HG03108 (cell line): ENCODE results near the gene FOXK1.

Source experiments
- ATAC-seq: cut with Tn5 transposase; IDR thresholded peaks from one replicate; pipeline ENCODE4 v1.9.1; 2021; ENCODE audit warnings: moderate library complexity; ENCODE audit not compliant: unreplicated experiment

FOXK1 gene

DNA sequence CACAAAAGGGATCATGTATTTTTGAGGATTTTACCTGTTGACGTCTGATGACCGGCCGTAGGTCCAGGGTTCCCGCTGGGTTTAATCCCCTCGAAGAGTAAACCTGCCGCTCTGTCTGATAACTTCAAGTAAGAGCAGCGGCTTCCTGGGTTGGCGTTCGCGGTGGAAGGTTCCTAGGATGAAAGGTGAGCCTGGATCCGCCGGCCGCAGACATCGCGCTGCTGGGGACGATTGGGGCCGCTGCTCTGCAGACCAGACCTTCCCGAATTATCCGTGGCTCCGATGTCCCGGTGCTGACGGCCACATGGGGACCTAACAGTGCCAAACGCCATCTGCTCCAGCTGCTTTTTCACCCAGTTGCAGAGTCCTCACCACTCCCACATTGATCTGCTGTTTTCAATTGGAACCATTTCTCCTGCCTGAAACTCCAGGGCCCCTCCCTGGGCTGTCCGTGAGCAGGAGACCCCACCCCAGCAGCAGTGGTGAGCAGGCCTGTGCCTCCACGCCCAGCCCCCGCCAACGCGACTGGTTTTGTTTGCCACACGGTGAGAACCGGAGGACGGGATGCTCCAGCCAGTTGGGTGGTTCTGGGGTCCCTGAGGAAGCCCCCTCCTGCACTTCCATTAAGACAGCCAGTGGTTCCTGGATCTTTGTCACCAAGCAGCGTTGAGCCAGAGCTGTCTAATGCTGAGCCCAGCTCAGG, 81.1 kb downstream of the FOXK1 start:
- ATAC-seq: no peak

DNA sequence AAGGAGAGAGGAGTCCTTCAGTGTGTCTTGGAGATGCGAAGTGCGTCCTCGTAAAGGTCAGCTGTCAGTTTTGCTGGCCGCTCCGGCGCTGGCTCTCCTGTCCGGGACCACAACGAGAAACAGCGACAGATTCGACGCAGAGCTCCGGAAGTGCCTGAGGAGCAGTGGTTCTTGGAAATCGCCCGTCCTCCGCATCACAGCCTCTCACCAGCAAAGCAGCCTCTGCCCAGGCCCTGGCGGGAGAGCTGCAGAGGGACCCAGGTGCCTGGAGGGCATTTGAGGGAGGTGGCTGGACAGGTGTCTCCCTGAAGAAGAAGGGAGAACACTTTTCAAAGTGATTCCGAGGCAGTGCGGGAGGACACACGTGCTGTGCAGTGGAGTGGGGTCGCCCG, 81.7 kb downstream of the FOXK1 start:
- ATAC-seq: no peak

DNA sequence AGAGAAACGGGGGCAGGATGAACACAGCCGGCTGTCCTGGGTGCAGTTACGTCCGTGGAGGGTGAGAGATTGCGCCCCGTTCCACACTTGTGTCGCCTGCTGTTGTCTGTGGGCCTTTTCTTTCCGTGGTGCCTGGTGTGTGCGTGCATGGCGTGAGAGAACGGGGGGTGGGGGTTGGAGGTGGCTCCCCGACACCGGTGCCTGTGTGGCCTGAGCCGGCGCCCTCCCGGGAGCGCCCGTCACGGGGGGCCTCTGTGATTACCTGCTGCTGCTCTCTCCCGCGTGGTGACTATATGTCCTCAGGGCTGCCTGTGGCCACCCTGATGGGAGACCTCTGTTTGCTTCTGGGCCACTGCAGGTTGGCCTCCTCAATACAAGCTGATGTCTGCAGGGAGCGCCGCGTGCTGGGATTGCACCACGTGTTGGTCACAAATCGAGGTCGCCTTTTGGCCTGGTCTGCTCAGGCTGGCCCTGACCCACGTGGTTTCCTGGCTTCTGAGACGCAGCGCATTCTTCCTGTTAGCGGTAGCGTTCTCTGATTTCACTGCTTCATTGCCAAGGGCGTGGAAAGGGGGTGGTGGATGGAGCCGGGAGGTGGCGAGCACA, 82.4 kb downstream of the FOXK1 start:
- no peak for ATAC-seq

DNA sequence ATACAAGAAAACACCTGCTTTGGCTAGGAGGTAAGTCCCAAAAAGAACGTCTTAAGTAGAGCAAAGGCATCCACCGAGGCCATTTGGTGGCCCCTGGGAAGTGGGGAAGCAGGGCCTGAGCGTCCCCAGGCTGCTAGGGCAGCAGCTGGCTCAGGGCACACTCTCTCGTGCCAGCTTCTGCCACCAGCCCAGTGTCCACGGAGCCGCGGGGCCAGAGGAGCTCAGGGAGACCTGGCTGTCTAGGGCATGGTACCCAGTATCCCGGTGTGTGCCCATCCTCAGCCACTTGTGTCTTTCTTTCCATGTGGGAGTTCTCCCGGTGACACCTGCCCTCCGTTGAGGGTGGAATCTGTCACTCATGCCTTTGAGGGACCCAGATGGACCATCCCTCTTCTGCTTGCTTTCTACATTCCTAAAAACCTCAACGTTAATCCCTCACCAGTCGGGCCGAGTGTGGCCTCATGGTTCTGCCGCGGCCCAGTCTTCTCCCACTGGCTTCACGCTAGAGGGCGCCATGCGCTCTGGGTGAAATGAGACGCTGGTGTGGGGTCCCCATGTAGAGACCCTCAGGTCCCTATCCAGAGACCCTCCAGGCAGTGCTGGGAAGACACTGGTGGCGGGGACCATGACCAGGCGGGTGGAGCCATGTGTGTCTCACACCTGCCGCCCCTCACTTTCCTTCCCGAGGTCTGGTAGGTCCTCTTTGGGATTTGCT, 83.8 kb downstream of the FOXK1 start:
- no peak for ATAC-seq

DNA sequence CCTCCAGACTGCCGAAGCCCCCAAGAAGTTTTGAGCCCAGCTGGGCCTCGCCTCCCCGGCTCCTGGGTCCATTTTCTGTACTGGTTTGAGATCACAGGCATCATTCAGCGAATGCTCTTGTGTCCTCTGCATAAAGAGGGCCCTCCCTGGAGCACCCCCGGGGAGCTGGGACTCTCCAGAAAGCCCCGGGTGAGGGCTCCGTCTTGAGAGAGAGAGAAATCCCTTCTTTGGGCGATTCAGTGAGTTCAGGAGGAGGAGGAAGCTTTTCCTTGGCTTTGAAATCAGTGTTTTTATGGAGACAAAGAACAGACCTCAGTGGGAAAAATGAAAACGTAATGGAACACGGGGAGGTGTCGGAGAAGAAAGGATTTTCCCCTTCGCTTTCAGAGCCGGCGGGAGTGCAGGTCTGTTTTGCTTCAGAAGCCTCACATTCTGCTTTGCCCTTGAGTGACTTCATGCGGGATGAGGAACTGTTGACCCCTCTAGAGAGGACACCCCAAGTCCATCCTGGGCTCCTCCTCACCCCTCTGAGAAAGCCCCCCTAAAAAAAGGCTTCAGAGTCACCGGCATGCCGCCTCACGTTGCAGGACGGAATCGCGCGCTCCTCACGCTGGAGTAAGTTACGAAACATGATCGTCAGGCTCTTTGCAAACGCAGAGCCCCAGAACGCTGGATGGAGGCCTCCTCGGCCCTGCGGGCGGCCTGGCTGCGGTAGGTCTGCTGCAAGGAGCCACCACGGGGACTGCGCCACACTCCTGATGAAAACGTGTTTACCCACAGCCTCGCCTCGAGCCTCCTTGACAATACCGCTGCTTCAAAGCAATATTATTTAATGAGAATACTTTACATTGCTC, 84.8 kb downstream of the FOXK1 start:
- no peak for ATAC-seq

DNA sequence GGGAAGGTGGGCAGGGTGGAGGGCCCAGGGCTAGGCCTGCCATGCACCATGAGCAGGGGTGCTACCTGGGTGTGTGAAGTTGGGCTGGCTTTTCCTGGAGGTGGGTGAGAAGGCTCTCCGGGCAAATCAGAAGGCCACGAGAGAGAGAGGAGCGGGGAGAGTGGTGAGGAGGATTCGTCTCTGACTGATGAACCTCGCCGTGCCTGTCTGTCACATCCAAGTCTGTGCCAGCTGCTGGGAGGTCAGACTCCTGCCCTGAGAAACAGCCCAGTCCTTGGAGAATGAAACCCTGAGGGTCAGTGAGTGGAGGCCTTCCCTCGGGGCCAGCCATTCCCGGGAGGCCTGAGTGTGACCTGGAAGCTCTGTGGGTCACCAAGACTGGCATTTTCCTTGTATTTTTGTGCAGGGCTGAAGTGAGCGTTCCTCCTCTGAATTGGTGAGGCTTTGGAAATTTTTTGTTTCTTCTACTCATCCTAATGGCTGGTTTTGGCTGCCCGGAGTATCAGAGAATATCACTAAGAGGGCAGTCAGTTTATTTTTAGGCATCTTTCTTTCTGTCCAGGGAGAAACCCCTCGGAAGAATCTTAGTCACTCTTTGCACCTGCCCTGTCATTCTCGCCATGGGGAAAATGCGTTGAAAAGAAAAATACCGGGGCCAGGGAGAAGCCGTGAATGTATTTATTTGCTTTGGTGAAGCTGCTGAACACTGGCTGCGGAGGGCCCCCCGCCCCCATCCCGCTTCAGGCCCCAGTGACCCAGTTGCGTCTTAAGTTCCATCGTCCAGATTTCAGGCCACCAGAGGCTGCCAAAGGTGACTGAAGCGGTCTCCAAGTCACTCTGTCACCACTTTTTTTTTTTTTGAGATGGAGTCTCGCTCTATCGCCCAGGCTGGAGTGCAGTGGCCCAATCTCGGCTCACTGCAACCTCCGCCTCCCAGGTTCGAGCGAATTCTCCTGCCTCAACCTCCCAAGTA, 86.8 kb downstream of the FOXK1 start:
- ATAC-seq: no peak

DNA sequence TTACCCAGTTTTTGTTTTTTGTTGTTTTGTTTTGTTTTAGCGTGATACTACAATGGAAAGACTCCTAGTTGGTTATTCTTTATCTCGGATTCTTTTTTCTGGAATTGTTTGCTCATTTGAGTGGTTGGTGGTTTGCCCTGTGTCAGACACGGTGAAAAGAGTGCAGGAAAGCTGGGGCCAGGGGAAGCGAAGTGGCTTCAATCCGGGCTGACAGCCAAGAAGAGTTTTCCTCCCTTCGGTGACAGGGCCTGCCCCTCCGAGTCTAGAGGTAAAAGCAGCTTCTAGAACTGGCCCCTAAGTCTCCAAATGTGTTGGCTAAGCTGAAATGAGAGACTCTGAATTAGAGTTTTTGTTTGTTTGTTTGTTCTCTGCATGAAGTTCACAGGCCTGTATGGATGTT, 87.7 kb downstream of the FOXK1 start:
- ATAC-seq: no peak

DNA sequence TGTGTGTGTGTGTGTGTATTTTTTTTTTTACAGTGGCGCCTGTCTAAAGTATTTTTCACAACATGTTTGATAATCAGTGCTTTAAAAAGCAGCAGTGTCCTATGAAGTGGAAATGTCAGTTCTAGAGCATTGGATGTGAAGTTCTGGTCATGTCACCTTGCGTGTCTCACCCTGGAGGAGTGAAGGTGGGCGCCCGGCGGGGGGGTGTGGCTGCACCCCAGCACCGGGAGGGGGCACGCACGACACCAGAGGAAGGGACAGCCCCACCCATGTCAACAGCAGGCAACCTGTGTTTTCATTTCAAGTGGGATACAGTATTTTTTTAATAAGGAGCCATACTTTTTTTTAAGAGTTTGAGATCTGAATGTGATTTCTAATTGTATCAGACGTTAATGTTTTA, 88.8 kb downstream of the FOXK1 start:
- no peak for ATAC-seq

DNA sequence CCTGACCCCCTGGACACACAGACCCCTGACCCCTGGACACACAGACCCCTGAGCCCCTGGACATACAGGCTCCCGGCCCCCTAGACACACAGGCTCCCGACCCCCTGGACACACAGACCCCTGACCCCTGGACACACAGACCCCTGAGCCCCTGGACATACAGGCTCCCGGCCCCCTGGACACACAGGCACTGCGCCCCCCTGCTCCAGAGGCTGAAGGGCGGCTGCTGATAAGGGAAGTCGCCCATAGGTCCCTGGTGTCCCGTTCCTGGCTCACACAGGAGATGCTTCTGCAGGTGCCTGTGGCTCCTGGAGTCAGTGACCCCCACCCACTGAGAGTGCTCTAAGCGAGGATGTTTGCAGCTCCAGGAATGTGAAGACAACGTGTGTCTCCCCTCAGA, 89.6 kb downstream of the FOXK1 start:
- no peak for ATAC-seq

DNA sequence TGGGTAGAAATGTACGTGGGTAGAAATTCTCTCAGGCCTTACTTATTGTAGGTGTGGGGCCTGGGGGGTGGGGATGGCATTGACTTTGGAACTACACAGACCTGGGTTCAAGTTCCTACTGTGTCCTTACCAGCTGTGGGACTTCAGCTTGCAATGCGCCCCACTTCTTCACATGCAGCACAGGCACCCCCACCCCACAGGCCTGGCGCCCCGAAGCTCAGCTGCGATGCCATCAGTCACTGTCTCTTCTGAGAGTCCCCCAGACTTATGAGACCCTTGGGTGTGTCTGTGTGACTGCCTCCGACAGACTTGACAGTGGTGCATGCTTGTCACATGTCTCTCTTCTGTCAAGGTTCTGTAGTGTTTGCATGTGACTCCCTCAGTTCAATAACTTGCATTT, 90.2 kb downstream of the FOXK1 start:
- ATAC-seq: no peak

DNA sequence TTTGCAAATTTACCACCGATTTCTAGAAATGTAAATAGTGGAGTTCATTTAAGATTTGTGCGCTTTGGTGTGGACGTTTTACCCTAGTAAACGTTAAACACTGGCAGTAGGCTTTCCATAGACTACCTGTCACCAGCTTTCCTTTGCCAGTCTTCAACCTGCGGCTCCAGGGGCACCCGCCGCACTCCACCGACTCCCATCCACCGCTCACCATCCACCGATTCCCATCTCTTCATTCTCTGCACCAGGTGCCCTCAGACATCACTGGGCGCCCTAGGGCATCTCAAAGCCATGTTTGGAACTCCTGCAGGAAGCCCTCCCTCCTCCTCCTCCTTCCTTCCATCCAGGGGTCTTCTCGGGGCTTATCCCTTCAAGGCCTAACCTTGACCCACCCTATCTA, 91.9 kb downstream of the FOXK1 start:
- no peak for ATAC-seq

DNA sequence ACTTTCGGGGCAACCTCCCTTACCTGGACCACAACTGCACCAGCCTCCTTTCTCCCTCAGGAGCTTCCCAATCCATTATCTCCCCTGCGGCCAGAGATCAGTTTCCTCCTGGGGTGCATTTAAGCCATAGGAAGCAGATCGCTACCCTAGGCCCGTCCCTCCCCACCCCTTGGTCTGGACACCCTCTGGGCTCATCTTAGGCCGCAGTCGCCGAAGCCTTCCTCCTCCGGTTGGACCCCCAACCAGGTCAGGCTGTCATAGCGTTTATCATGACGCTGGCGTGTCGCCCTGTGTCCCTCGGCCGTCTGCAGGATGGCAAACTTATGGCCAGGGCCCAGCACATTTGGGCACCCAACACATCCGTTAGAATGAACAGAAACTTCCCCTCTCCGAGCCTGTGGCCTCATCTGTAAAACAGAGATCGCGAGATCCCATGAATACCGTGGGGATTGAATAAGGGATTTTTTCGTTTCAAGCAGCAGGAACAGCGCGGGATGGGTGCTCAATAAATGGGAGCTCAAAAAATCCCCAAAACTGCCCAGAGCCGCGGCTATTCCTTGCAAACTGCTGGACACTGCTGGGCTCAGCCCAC, 92.7 kb downstream of the FOXK1 start:
- ATAC-seq: peak; percentile 31

DNA sequence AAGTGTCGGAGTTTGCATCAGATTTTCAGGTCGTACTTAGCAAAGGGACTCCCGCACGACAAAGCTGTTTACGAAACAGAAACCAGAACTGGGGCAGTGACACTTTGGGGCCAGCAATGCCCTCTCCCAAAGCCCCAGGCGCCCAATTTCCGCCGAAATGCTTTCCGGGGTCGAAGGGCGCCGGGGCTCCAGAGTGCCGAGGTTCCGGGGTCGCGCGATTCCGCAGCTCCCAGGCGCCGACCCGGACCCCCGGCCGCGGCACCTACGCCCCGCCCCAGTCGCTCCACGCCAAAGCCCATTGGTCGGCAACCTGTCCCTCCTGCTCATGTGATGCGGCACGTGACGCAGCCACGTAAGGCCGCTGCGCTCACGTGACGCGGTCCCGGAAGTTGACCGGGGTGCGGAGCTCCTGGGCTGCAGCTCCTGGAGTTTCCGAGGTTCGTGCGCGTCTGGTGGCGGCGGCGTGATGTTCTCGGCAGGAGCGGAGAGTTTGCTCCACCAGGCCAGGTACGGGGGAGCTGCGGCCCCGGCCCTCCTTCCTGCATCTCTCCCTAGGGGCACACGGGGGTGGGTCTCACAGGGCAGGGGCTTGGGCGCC, 93.3 kb downstream of the FOXK1 start, which contains the start of gene AP5Z1:
TSS of gene AP5Z1 (plus strand) at position 374 of the 598 bp plus-strand sequence. CDS start at position 467, 93 bp downstream.
- ATAC-seq: peak; percentile 91

DNA sequence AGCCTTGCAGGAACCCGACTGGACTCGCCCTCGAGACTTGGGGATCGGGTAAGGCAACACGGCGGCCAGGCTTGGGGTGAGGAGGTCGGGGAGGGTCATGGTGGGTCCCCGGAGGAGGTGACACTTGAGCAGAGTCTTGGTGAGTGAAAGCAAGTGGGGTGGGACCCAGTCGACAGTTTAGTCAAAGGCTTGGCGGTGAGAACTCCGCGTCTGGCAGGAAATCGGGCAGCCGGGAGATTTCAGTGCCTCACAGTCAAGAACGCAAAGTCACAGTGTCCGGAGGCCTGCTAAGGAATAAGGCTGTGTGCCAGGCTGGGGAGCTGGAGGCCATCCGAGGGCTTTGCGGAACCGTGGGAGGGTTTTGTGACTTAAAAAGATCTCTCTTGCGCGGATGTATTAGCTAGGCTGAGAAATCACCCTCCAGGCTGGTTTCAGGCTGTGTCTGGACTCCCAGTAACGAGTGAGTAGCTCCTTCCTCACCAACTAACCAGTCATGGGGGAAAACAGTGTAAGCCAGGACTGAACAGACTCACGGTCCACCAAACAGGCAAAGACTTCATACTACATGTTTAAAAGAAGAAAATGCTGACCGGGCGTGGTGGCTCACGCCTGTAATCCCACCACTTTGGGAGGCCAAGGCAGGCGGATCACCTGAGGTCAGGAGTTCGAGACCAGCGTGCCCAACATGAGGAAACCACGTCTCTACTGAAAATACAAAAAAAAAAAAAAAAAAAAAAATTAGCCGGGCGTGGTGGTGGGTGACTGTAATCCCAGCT, 93.9 kb downstream of the FOXK1 start:
- ATAC-seq: peak; percentile 11

DNA sequence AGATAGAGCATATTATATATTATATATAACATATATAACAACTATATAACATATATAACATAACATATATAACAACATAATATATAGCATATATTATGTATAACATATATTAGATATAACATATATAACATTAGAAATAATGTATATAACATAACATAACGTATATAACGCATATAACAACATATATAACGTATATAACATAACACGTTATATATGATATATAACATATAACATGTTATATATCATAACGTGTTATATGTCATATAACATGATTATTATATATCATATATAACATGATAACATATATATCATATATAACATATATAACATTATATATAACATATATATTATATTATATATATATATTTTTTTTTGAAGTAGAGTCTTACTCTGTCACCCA, 97.0 kb downstream of the FOXK1 start:
- no peak for ATAC-seq

DNA sequence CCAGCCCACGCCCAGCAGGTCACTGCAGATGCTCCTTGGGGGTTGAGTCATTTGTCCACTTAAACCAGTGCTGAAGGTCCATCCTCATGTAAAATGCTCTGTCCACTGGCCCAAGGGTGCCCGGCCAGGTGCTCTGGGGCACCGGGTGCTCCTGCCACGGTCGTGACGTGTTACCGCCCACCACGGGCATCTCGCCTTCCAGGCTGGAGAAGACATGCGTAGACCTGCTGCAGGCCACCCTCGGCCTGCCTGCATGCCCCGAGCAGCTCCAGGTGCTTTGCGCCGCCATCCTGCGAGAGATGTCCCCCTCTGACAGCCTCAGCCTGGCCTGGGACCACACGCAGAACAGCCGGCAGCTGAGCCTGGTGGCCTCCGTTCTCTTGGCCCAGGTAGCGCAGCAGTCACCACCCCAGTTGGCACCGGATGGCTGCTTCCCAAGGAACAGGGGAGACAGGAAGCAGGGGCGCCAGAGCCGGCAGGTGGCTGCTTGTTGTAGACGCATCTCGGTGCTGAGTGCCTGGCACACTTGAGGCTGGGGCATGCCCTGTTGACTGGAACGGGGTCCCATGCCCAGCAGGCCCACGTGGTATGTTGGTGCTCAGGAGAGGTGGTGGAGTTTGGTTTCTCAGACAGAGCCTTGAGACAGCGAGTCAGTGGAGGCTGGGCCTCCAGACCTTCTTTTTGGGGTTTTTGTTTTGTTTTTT, 99.4 kb downstream of the FOXK1 start:
- ATAC-seq: no peak

DNA sequence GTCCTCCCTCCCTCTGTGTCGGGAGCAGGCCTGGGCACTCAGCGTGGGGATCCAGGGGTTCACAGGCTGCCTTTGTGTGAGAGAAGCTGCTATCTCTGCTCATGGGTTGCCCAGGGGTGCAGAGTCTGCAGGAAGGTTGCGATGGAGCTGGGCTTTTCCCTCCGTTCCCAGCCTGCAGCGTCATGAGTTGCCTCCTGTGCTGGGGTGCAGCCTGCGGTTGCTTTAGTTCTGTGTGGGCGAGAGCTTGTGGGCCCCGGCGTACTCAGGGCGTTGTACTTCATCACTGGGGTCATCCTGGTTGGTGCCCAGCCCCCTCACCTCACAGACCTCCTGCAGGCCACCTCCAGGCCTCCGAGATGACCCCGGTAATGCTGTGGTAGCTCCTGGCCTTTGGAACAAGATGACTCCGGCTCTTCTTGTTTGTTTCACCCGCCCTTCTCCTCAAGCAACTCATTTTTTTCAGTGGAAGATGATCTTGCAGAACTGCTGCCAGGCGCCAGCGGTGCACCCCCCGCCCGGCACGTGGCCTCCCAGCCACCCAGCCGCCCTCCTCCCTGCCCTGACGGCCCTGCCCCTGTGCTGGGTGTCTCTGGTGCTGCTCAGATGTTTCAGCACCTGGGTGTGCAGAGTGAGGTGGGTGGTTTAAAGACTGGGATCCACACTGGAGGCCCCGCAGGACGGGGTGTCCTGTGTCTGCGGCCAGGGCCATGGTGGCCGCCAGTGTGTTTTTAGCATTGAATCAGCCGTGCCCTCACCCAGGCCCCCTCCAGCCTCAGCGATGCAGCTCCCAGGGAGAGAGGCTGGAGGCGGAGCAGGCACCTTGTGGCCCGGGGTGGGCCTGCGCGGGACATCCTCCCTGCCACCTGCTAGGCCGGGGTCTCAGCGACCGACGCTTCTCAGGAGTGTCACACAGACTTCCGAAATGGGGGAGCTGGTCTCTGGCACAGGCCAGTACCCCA, 100.5 kb downstream of the FOXK1 start:
- ATAC-seq: no peak
